ENCODE results near the gene UCP2.

The UCP2 gene

DNA sequence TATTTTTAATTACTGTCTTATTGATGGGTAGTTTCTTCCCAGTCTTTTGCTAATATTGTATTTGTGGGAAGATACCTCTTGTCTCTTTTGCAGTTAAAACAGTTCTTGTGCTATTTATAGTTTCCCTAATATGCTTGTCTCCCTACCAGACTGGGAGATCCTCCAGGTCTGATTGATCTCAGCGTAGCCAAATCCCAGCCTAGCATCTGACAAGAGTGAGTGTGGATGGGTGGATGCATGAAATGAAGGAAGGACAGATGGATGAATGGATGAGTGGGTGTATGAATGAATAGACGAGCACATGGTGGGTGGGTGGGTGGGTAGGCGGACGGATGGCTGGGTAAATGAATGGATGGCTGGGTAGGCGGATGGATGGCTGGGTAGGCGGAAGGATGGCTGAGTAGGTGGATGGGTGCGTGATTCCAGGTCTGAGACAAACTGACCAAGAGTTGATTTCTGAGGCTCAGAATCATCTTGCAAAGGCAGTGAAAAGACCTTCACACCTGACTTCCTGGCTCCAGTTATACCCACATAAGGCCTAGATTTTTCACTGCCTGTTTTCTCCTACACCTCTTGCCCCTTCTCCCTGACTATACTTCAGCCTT, 20.4 kb downstream of the UCP2 start:
- no peak overlapping the region for H3K27ac ChIP-seq (ENCODE audit: low read depth, low read length)
- no peaks in the 10 kb centered on the region for H3K4me1 ChIP-seq (ENCODE audit: insufficient read depth, low read length)
- no peaks in the 10 kb centered on the region for H3K27me3 ChIP-seq (ENCODE audit: insufficient read depth, low read length)
- H3K9me3 ChIP-seq (ENCODE audit: insufficient read depth, low read depth, low read length), result no peaks in the 10 kb centered on the region
- H3K4me3 ChIP-seq (ENCODE audit: low read length), result no peak overlapping the region
- WGBS, result 82% methylated on average over 7 of the region's 7 CpGs
- H3K36me3 ChIP-seq (ENCODE audit: insufficient read depth, low read length), result no peaks in the 10 kb centered on the region
- no peak overlapping the region for H3K9ac ChIP-seq (ENCODE audit: low read depth, low read length)

DNA sequence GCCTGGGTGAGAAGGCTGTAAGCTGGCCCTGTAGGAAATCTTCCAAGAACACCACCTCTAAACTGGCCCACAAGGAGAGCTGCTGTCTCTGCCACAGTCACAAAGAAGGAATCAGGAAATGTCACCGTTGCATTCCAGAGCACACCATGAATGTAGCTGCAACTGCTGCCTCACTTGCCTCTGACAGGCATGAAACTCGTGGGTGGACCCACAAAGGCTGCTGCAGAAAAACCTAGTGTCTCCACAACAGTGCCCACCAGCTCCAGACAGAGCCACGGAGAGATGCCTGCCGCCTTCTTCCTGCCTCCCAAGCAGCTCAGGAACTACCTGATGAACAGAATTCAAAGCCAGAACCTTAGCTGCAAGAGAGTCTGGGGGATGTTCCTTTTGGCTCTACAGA, 21.3 kb downstream of the UCP2 start:
- H3K27ac ChIP-seq (ENCODE audit: low read depth, low read length), result no peak overlapping the region
- H3K36me3 ChIP-seq (ENCODE audit: insufficient read depth, low read length), result no peaks in the 10 kb centered on the region
- H3K4me3 ChIP-seq (ENCODE audit: low read length), result no peak overlapping the region
- H3K27me3 ChIP-seq (ENCODE audit: insufficient read depth, low read length), result no peaks in the 10 kb centered on the region
- 83% methylated on average over 4 of the region's 4 CpGs for WGBS
- no peak overlapping the region for H3K9ac ChIP-seq (ENCODE audit: low read depth, low read length)
- no peaks in the 10 kb centered on the region for H3K9me3 ChIP-seq (ENCODE audit: insufficient read depth, low read depth, low read length)
- no peaks in the 10 kb centered on the region for H3K4me1 ChIP-seq (ENCODE audit: insufficient read depth, low read length)

- H3K4me1 ChIP-seq (ENCODE audit: insufficient read depth, low read length), result no peaks in the 10 kb centered on the region
- H3K9ac ChIP-seq (ENCODE audit: low read depth, low read length), result no peak overlapping the region
- H3K4me3 ChIP-seq (ENCODE audit: low read length), result no peak overlapping the region
- H3K27me3 ChIP-seq (ENCODE audit: insufficient read depth, low read length), result no peaks in the 10 kb centered on the region
- no peaks in the 10 kb centered on the region for H3K36me3 ChIP-seq (ENCODE audit: insufficient read depth, low read length)
- WGBS, result 89% methylated on average over 18 of the region's 18 CpGs
- H3K27ac ChIP-seq (ENCODE audit: low read depth, low read length), result no peak overlapping the region
- no peaks in the 10 kb centered on the region for H3K9me3 ChIP-seq (ENCODE audit: insufficient read depth, low read depth, low read length)
Observed at GRCh38 chr11:73958521-73959141, 24.0 kb downstream of the UCP2 start.

GRCh38 chr11:73957654-73958361, 24.8 kb downstream of the UCP2 start:
- Histone ChIP-seq H3K9ac (ENCODE audit: low read depth, low read length) (no peak overlapping the region), H3K36me3 (ENCODE audit: insufficient read depth, low read length) (no peaks in the 10 kb centered on the region), H3K4me3 (ENCODE audit: low read length) (no peak overlapping the region), H3K27ac (ENCODE audit: low read depth, low read length) (no peak overlapping the region), H3K27me3 (ENCODE audit: insufficient read depth, low read length) (no peaks in the 10 kb centered on the region), H3K4me1 (ENCODE audit: insufficient read depth, low read length) (no peaks in the 10 kb centered on the region), H3K9me3 (ENCODE audit: insufficient read depth, low read depth, low read length) (no peaks in the 10 kb centered on the region)
- 92% methylated on average over 25 of the region's 25 CpGs for WGBS

GRCh38 chr11:73956876-73957653, 25.6 kb downstream of the UCP2 start:
- H3K9me3 ChIP-seq (ENCODE audit: insufficient read depth, low read depth, low read length), result no peaks in the 10 kb centered on the region
- no peak overlapping the region for H3K4me3 ChIP-seq (ENCODE audit: low read length)
- no peaks in the 10 kb centered on the region for H3K4me1 ChIP-seq (ENCODE audit: insufficient read depth, low read length)
- H3K27me3 ChIP-seq (ENCODE audit: insufficient read depth, low read length), result no peaks in the 10 kb centered on the region
- H3K27ac ChIP-seq (ENCODE audit: low read depth, low read length), result no peak overlapping the region
- H3K36me3 ChIP-seq (ENCODE audit: insufficient read depth, low read length), result no peaks in the 10 kb centered on the region
- 91% methylated on average over 29 of the region's 29 CpGs for WGBS
- H3K9ac ChIP-seq (ENCODE audit: low read depth, low read length), result no peak overlapping the region

DNA sequence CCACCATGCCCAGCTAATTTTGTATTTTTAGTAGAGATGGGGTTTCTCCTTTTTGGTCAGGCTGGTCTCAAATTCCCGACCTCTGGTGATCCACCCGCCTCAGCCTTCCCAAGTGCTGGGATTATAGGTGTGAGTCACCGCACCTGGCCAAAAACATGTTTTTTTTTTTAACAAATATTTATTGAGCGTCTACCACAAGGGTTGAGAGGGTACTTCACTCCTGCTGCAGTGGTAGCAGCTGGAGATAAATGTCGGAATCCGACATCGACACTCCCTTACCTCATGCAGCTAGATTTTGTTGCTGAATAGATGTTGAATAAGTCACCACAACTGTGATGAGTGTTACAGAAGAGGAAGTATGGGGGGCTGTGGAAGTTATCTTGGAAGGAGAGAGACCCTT, 30.8 kb downstream of the UCP2 start:
- no peaks in the 10 kb centered on the region for H3K36me3 ChIP-seq (ENCODE audit: insufficient read depth, low read length)
- no peak overlapping the region for H3K9ac ChIP-seq (ENCODE audit: low read depth, low read length)
- H3K27ac ChIP-seq (ENCODE audit: low read depth, low read length), result no peak overlapping the region
- no peaks in the 10 kb centered on the region for H3K27me3 ChIP-seq (ENCODE audit: insufficient read depth, low read length)
- no peak overlapping the region for H3K4me3 ChIP-seq (ENCODE audit: low read length)
- H3K9me3 ChIP-seq (ENCODE audit: insufficient read depth, low read depth, low read length), result peaks cover 3% of the 10 kb centered on the region; the same call in 1 of the 2 replicates
- no peaks in the 10 kb centered on the region for H3K4me1 ChIP-seq (ENCODE audit: insufficient read depth, low read length)
- 92% methylated on average over 7 of the region's 7 CpGs for WGBS

GRCh38 chr11:73950869-73951710, 31.6 kb downstream of the UCP2 start, which contains the start of gene DNAJB13:
Gene DNAJB13 (plus strand): TSS chr11:73951026. CDS start chr11:73951070, 44 bp downstream.
- Histone ChIP-seq H3K4me3 (ENCODE audit: low read length) (no peak within 1 kb of the TSS), H3K27ac (ENCODE audit: low read depth, low read length) (no peak within 1 kb of the TSS), H3K36me3 (ENCODE audit: insufficient read depth, low read length) (no peaks in the 10 kb centered on the region), H3K9me3 (ENCODE audit: insufficient read depth, low read depth, low read length) (peaks cover 8% of the 10 kb centered on the region; the same call in 1 of the 2 replicates), H3K9ac (ENCODE audit: low read depth, low read length) (no peak within 1 kb of the TSS), H3K4me1 (ENCODE audit: insufficient read depth, low read length) (no peaks in the 10 kb centered on the region), H3K27me3 (ENCODE audit: insufficient read depth, low read length) (no peaks in the 10 kb centered on the region)
- 75% methylated on average over 12 of the region's 12 CpGs for WGBS

DNA sequence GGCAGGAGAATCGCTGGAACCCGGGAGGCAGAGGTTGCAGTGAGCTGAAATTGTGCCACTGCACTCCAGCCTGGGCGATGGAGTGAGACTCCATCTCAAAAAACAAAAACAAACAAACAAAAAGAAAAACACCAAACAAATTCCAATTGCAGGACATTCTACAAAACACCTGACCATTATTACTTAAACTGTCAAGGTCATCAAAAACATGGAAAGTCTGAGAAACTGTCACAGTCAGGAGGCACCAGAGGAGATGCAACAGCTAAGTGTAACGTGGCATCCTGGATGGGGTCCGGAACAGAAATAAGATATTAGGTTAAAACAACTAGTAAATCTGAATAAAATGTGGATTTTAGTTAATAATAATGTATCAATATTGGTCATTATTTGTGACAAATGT, 32.7 kb downstream of the UCP2 start:
- whole genome bisulfite sequencing, result 90% methylated on average over 5 of the region's 5 CpGs
- no peak overlapping the region for H3K9ac ChIP-seq (ENCODE audit: low read depth, low read length)
- H3K4me1 ChIP-seq (ENCODE audit: insufficient read depth, low read length), result no peaks in the 10 kb centered on the region
- no peaks in the 10 kb centered on the region for H3K36me3 ChIP-seq (ENCODE audit: insufficient read depth, low read length)
- no peak overlapping the region for H3K27ac ChIP-seq (ENCODE audit: low read depth, low read length)
- peaks cover 8% of the 10 kb centered on the region; the same call in 1 of the 2 replicates for H3K9me3 ChIP-seq (ENCODE audit: insufficient read depth, low read depth, low read length)
- no peaks in the 10 kb centered on the region for H3K27me3 ChIP-seq (ENCODE audit: insufficient read depth, low read length)
- no peak overlapping the region for H3K4me3 ChIP-seq (ENCODE audit: low read length)

DNA sequence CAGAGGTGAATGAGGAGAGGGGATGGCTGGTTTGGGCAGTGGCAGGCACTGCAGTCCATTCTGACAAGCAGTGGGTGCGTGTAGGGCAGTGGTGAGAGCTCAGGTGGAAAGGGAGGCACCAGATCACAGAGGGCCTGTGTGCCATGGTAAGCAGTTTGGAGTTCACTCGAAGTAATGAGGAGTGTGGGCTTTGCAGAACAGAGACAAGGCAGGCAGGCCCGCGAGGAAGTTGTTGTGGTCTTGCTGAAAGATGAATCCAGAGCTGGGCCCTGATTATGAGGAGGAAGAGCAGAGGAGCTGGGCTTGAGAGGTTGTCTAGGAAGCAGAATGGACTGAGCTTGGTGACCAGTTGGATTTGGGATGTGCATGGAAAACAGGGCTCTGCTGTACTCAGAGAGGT, 33.4 kb downstream of the UCP2 start:
- peaks cover 8% of the 10 kb centered on the region; the same call in 1 of the 2 replicates for H3K9me3 ChIP-seq (ENCODE audit: insufficient read depth, low read depth, low read length)
- H3K27ac ChIP-seq (ENCODE audit: low read depth, low read length), result no peak overlapping the region
- H3K27me3 ChIP-seq (ENCODE audit: insufficient read depth, low read length), result no peaks in the 10 kb centered on the region
- no peak overlapping the region for H3K9ac ChIP-seq (ENCODE audit: low read depth, low read length)
- 91% methylated on average over 4 of the region's 4 CpGs for WGBS
- H3K4me1 ChIP-seq (ENCODE audit: insufficient read depth, low read length), result no peaks in the 10 kb centered on the region
- no peak overlapping the region for H3K4me3 ChIP-seq (ENCODE audit: low read length)
- H3K36me3 ChIP-seq (ENCODE audit: insufficient read depth, low read length), result no peaks in the 10 kb centered on the region

- 93% methylated on average over 13 of the region's 13 CpGs for WGBS
- no peak overlapping the region for H3K4me3 ChIP-seq (ENCODE audit: low read length)
- H3K27me3 ChIP-seq (ENCODE audit: insufficient read depth, low read length), result no peaks in the 10 kb centered on the region
- H3K9ac ChIP-seq (ENCODE audit: low read depth, low read length), result no peak overlapping the region
- no peaks in the 10 kb centered on the region for H3K36me3 ChIP-seq (ENCODE audit: insufficient read depth, low read length)
- peaks cover 12% of the 10 kb centered on the region; the same call in 1 of the 2 replicates for H3K9me3 ChIP-seq (ENCODE audit: insufficient read depth, low read depth, low read length)
- H3K27ac ChIP-seq (ENCODE audit: low read depth, low read length), result no peak overlapping the region
- no peaks in the 10 kb centered on the region for H3K4me1 ChIP-seq (ENCODE audit: insufficient read depth, low read length)
Observed at GRCh38 chr11:73946798-73947458, 35.7 kb downstream of the UCP2 start.
